GM19468 (cell line): Measurements from ENCODE around the gene C15orf39.
"Not testable (repeated sequence)": the region's sequence is repeated elsewhere in the genome, so short reads cannot be mapped to it uniquely, and the experiment has no call there.

Source experiments
- ATAC-seq: cut with Tn5 transposase; IDR thresholded peaks from one replicate; pipeline ENCODE4 v1.9.1; 2021; ENCODE audit warnings: mild to moderate bottlenecking, moderate library complexity, moderate number of reproducible peaks; ENCODE audit not compliant: unreplicated experiment; ENCODE audit errors: extremely low read depth

The C15orf39 gene

DNA sequence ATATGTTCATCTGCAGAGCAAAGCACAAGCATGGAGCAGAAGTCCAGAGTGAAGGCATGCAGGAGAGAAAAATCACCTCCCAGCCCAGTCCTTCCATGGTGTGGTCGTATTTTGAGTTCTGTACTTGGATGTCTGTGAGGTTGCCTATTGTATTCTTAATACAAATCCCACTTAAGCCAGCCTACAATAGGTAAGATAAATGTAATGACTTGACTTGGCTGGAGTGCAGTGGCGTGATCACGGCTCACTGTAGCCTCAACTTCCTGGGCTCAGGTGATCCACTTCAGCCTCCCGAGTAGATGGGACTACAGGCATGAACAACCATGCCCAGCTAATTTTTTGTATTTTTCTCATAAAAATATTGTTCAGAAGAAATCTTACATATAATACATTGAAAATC lies 49.7 kb downstream of the C15orf39 start:
- not testable (repeated sequence) for ATAC-seq

DNA sequence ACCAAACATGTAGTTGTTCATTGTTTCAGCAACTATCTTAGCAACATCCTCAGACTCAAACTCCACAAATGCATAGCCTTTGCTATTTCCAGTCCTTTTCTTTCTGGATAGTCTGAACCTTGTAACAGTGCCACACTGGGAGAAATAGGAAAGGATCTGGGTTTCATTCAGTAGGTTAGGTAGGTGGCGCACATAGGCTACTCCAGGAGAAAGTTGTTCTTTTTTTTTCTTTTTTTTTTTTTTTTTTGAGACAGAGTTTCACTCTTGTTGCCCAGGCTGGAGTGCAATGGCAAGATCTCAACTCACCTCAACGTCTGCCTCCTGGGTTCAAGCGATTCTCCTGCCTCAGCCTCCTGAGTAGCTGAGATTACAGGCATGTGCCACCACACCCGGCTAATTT lies 50.6 kb downstream of the C15orf39 start:
- ATAC-seq, result not testable (repeated sequence)

DNA sequence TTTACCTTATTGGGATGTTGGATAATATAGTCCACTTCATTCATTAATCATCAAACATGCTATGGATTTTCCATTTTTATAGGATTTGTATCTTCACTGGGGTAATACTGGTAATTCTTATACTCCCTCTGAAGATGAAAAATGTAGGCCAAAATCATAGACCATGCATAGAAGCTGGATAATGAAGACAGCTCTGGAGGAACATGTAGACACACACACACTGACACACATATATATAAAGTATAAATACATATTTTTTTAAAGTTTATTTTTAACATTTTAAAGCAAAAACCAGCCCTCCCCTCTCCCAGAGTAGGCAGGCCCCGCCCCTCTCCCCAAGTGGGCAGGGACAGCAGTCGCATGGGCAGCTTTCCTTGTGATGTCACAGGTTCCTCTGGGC lies 56.4 kb downstream of the C15orf39 start, which contains the start of gene GOLGA6C:
GOLGA6C (plus strand) TSS at position 301 of the 400 bp plus-strand sequence. CDS start 265 bp downstream, outside the sequence.
- ATAC-seq, result not testable (repeated sequence)

DNA sequence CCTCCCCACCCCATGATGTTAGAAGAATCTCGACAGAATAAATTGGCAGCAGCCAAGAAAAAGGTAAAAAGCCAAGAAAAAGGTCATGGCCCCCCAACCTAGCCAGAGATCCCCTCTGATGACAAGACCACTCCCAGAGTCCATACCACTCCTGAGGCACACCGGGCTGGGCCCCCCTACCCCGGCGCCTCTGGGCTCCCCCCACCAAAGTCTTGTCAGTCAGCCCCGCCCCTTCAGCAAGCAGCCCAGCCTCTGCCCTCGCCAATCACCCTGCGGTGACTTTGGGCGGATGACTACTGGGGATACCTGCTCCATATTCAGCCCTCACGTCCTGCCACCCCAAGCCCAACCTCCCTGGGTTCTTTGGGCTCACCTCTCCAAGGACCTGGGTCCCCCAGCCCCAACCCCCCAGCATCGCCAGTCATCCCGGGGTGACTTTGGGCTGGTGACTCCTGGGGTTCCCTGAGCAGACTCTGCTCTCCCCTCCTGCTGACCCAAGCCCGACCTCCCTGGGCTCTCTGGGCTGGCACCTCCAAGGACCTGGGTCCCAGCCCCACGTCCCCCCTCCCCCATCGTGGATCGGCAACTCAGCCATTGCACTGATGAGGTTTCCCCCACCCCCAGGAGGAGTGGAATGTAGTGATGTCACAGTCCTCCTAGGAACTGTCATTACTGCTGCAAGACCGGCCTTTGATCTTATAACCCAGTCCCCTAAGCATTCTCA lies 57.1 kb downstream of the C15orf39 start:
- not testable (repeated sequence) for ATAC-seq

DNA sequence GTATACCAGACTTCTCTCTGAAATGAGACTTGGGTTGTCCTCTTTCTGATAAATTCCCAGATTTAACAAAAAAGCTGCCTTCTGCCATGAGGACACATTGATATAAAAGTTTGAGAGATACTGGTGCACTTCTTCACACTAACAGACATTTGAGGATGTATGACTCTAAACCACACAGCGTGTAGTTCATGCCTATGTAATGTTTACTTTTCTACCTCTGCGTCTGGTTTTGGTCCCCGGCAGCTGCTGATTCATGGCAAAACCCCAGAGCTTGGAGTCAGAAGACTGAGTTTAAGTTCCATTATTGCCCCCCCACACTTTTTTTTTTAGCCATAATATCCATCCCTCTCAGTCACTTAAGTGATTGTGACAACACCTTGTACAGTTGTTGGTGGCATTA lies 58.2 kb downstream of the C15orf39 start:
- not testable (repeated sequence) for ATAC-seq
